K562 (cell line): ENCODE measurements around the gene GFI1B. TPM values are rescaled to one million over a fixed set of nuclear protein-coding genes. Genes with fewer than 3 reads are reported as not detected.
A peak's percentile ranks its signal among the peaks of the same experiment; 100 is the strongest.

Experiments used
- BHLHE40 ChIP-seq: IDR thresholded peaks from 2 replicates; pipeline ENCODE4 v1.6.1; 2011; ENCODE audit warnings: low read length, improper control_type of control experiment
- C11orf30 ChIP-seq: fragments of 450-650 bp; IDR thresholded peaks from 2 replicates; pipeline ENCODE4 v1.6.1; 2016; ENCODE audit warnings: low read depth, mild to moderate bottlenecking
- CGGBP1 ChIP-seq: fragments of 250-450 bp; sonication (Bioruptor Pico); IDR thresholded peaks from 2 replicates; pipeline ENCODE4 v1.9.0; 2021; ENCODE audit warnings: mild to moderate bottlenecking
- CTCF ChIP-seq, 3 experiments: IDR thresholded peaks in 2 of 3; conservative IDR thresholded peaks in 1 of 3; 2 replicates each; pipeline ENCODE4 v1.5.1; 2011 to 2012; ENCODE audit warnings: low read length in 3 of 3, mild to moderate bottlenecking in 3 of 3, control low read depth in 2 of 3, improper control_type of control experiment in 1 of 3, inconsistent platforms in 1 of 3, low read depth in 1 of 3, mixed read lengths in 1 of 3, moderate library complexity in 1 of 3; ENCODE audit not compliant: insufficient read depth in 2 of 3
- ILF3 ChIP-seq: fragments of 450-650 bp; IDR thresholded peaks from 2 replicates; pipeline ENCODE4 v1.6.1; 2018; ENCODE audit warnings: antibody characterized with exemption, mild to moderate bottlenecking, moderate library complexity, borderline replicate concordance
- KLF6 ChIP-seq: fragments of 250-450 bp; sonication (Bioruptor Pico); IDR thresholded peaks from 2 replicates; pipeline ENCODE4 v1.4.0; 2020; ENCODE audit warnings: mild to moderate bottlenecking, moderate library complexity, borderline replicate concordance
- MXD1 ChIP-seq: fragments of 250-450 bp; sonication (Bioruptor Pico); IDR thresholded peaks from 2 replicates; pipeline ENCODE4 v1.8.0; 2021; ENCODE audit warnings: borderline replicate concordance, mild to moderate bottlenecking, moderate library complexity; ENCODE audit not compliant: poor library complexity, severe bottlenecking
- NELFE ChIP-seq: IDR thresholded peaks from 2 replicates; pipeline ENCODE4 v1.6.1; 2011; ENCODE audit warnings: mild to moderate bottlenecking; ENCODE audit not compliant: insufficient read depth, insufficient read length
- RB1 ChIP-seq: fragments of 450-650 bp; IDR thresholded peaks from 2 replicates; pipeline ENCODE4 v1.6.1; 2017; ENCODE audit warnings: low read depth, mild to moderate bottlenecking
- RCOR1 ChIP-seq, 2 experiments: IDR thresholded peaks; 2 replicates each; pipeline ENCODE4 v1.6.1; 2012; ENCODE audit warnings: low read depth in 2 of 2, low read length in 2 of 2, borderline replicate concordance in 1 of 2, improper control_type of control experiment in 1 of 2
- ZBTB9 ChIP-seq: fragments of 450-650 bp; formaldehyde crosslinking; IDR thresholded peaks from 2 replicates; pipeline ENCODE4 v1.4.0; 2020; ENCODE audit warnings: mild to moderate bottlenecking, moderate library complexity
- ZNF184 ChIP-seq: sonication (generic); formaldehyde crosslinking; IDR thresholded peaks from 2 replicates; pipeline ENCODE4 v1.5.0; 2020; ENCODE audit warnings: missing genetic modification reagents
- ZNF217 ChIP-seq: sonication (generic); formaldehyde crosslinking; IDR thresholded peaks from 2 replicates; pipeline ENCODE4 v1.8.0; 2022; ENCODE audit warnings: mild to moderate bottlenecking, missing genetic modification reagents
- ZNF384 ChIP-seq: IDR thresholded peaks from 2 replicates; pipeline ENCODE4 v1.6.1; 2012; ENCODE audit warnings: low read depth, low read length, improper control_type of control experiment
- ZNF696 ChIP-seq: fragments of 250-450 bp; sonication (Bioruptor Pico); conservative IDR thresholded peaks from 2 replicates; pipeline ENCODE4 v1.4.0; 2020; ENCODE audit warnings: mild to moderate bottlenecking, moderate library complexity
- ZNF764 ChIP-seq: fragments of 250-450 bp; sonication (Bioruptor Pico); IDR thresholded peaks from 2 replicates; pipeline ENCODE4 v1.4.0; 2020; ENCODE audit warnings: low read depth, mild to moderate bottlenecking, moderate library complexity
- polyA plus RNA-seq, 8 experiments: library from polyadenylated mRNA; depleted of rRNA in 4 of 8; stranded (reverse) in 5 of 8; unstranded in 3 of 8; fragments of >200 nt; fragmentation: Nextera tagmentation in 2 of 8; fragmentation: Illumina TruSeq in 1 of 8; extraction: Ambion mirVana in 2 of 8; extraction: Trizol in 1 of 8; gene quantifications; 2 replicates each; pipeline versions ENCODE4 v1.2.1 to v1.2.3, GENCODE V29; 2011 to 2014; ENCODE audit warnings: inconsistent platforms in 1 of 8, missing spikeins in 1 of 8
- total RNA-seq, 7 experiments: library from RNA; depleted of rRNA in 6 of 7; stranded (reverse); fragments of >200 nt in 6 of 7; fragmentation: Illumina TruSeq in 2 of 7; extraction: Trizol in 2 of 7; gene quantifications; 2 replicates each; pipeline versions ENCODE4 v1.2.1 to v1.2.3, GENCODE V29; 2011 to 2021; ENCODE audit warnings: low replicate concordance in 1 of 7
- TF ChIP-seq, protein P1 (sequence below): fragments of 250-450 bp; sonication (Bioruptor Pico); IDR thresholded peaks from 2 replicates; pipeline ENCODE4 v1.4.0; 2020

The GFI1B gene
- total and polyA plus RNA-seq, 9 of the 15 experiments (the other 6 are each of a cell fraction or from before 2014, with no cell fraction given): 8.0 to 75.7 (median 34.5) TPM

DNA sequence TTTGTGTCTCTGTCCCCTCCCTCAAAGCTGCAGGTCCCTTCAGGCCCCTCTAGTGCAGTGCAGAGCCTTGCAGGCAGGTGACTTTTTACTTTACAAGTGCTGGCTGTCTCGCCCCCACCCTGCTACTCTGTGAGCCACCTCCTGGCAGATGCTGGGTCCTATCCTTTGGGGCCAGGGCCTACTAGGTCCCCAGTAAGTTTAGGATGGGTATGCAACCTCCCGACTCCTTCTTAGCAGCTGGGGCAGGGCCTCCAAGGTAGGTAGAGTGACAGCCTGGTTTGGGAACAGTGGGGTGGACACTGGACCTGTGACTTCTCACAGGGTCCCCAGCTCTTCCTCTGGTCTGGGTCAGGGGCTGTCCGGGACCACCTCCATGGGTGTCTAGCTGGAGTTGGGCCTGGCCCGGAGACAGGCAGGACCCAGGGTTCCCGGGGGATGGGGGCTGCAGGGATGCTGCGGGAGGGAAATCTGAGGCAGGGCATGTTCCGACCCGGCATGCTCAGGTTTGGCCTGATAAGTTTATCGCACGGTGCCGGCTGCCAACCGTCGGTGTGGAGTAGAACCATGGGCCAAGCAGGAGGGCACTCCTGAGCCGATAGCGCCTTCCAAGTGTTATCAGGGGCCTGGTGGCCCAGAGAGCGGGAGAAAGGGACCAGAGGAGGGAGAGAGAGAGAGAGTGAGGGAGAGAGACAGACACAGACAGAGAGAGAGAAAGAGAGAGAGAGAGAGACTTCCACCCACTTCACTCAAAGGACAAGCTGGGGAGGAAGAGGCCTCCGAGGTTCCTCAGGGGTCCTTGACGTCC, 20.5 kb downstream of the GFI1B start (continued):
- TF ChIP-seq, protein P1, sequence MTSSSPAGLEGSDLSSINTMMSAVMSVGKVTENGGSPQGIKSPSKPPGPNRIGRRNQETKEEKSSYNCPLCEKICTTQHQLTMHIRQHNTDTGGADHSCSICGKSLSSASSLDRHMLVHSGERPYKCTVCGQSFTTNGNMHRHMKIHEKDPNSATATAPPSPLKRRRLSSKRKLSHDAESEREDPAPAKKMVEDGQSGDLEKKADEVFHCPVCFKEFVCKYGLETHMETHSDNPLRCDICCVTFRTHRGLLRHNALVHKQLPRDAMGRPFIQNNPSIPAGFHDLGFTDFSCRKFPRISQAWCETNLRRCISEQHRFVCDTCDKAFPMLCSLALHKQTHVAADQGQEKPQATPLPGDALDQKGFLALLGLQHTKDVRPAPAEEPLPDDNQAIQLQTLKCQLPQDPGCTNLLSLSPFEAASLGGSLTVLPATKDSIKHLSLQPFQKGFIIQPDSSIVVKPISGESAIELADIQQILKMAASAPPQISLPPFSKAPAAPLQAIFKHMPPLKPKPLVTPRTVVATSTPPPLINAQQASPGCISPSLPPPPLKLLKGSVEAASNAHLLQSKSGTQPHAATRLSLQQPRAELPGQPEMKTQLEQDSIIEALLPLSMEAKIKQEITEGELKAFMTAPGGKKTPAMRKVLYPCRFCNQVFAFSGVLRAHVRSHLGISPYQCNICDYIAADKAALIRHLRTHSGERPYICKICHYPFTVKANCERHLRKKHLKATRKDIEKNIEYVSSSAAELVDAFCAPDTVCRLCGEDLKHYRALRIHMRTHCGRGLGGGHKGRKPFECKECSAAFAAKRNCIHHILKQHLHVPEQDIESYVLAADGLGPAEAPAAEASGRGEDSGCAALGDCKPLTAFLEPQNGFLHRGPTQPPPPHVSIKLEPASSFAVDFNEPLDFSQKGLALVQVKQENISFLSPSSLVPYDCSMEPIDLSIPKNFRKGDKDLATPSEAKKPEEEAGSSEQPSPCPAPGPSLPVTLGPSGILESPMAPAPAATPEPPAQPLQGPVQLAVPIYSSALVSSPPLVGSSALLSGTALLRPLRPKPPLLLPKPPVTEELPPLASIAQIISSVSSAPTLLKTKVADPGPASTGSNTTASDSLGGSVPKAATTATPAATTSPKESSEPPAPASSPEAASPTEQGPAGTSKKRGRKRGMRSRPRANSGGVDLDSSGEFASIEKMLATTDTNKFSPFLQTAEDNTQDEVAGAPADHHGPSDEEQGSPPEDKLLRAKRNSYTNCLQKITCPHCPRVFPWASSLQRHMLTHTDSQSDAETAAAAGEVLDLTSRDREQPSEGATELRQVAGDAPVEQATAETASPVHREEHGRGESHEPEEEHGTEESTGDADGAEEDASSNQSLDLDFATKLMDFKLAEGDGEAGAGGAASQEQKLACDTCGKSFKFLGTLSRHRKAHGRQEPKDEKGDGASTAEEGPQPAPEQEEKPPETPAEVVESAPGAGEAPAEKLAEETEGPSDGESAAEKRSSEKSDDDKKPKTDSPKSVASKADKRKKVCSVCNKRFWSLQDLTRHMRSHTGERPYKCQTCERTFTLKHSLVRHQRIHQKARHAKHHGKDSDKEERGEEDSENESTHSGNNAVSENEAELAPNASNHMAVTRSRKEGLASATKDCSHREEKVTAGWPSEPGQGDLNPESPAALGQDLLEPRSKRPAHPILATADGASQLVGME (CRISPR knock-in tag): peak; percentile 78; the same call in 1 of the 2 replicates
- TF ChIP-seq ZNF764 (CRISPR knock-in tag) (no peak), C11orf30 (no peak), RCOR1 (IDR thresholded peaks at IDR 0.05; ENCODE audit: borderline replicate concordance in 1 of 2, low read depth in 2 of 2, low read length in 2 of 2) (peak; percentile 87 to 92), ILF3 (no peak), ZNF184 (CRISPR knock-in tag) (no peak), CGGBP1 (CRISPR knock-in tag) (no peak), CTCF (IDR thresholded peaks at IDR 0.05 in 2 of 3, conservative IDR thresholded peaks at IDR 0.05 in 1 of 3; ENCODE audit: insufficient read depth in 2 of 3, low read depth in 1 of 3, low read length in 3 of 3) (peak; percentile 23 to 45 (median 25); a peak in 3 of 6 replicates), MXD1 (no peak), NELFE (no peak), ZNF696 (CRISPR knock-in tag) (no peak), KLF6 (CRISPR knock-in tag) (no peak; the same call in 1 of the 2 replicates), ZNF384 (no peak), ZNF217 (CRISPR knock-in tag) (no peak), ZBTB9 (CRISPR knock-in tag) (peak; percentile 68), BHLHE40 (peak; percentile 46; the same call in 1 of the 2 replicates), RB1 (0 out of 2 replicates have a peak, but pooled peaks have one; percentile 22)
